Measurements from ENCODE around the gene STAB1.

- no peak for TF ChIP-seq EZH2 (IDR thresholded peaks at IDR 0.05; ENCODE audit: low read length, missing control alignments)
- no peak for TF ChIP-seq CTCF (conservative IDR thresholded peaks at IDR 0.05 in 1 of 2, IDR thresholded peaks at IDR 0.05 in 1 of 2; ENCODE audit: low read depth in 1 of 2, low read length in 2 of 2)
Observed at GRCh38 chr3:52493232-52494017, 1.7 kb upstream of the STAB1 start.
